ENCODE measurements around the gene TEK. TPM values are rescaled to one million over a fixed set of nuclear protein-coding genes. Genes with fewer than 3 reads are reported as not detected.

Gene TEK
- total RNA-seq, 4 donors from 2014 or later, result 4.4 to 25.3 (median 13.2) TPM

DNA sequence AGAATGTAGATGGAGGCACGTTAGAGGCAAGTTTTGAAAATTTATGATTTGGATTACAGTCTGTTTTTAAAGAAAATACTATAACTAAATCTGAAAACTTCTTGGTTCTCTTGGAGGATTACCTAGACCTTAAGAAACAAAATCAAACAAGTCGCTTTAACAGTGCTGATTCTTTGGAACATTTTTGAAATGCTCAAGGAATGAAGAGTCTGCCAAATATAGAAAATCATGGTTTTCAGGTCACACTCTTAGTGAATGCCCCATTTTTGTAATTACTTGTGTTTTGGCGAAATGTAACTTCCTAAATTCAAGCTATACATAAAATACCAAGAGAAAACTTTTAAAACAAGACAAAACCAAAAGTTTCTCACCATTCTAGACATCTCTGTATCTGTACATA is 94.8 kb downstream of the TEK start:
- 62 to 65% methylated on average over 2 to 3 of the region's 3 CpGs for WGBS, 2 donors (ENCODE audit: low coverage in 1 of 2)
- TF ChIP-seq, protein P1, sequence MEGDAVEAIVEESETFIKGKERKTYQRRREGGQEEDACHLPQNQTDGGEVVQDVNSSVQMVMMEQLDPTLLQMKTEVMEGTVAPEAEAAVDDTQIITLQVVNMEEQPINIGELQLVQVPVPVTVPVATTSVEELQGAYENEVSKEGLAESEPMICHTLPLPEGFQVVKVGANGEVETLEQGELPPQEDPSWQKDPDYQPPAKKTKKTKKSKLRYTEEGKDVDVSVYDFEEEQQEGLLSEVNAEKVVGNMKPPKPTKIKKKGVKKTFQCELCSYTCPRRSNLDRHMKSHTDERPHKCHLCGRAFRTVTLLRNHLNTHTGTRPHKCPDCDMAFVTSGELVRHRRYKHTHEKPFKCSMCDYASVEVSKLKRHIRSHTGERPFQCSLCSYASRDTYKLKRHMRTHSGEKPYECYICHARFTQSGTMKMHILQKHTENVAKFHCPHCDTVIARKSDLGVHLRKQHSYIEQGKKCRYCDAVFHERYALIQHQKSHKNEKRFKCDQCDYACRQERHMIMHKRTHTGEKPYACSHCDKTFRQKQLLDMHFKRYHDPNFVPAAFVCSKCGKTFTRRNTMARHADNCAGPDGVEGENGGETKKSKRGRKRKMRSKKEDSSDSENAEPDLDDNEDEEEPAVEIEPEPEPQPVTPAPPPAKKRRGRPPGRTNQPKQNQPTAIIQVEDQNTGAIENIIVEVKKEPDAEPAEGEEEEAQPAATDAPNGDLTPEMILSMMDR (IDR thresholded peaks at IDR 0.05), result no peak
- TF ChIP-seq POLR2A (IDR thresholded peaks at IDR 0.05), result no peak
- Histone ChIP-seq H3K9me3 (no peaks in the 10 kb centered on the region), H3K4me1 (peaks cover 0 to 1% (median 0%) of the 10 kb centered on the region in 3 donors), H3K4me3 (no peak overlapping the region), H3K27ac (no peak overlapping the region), H3K27me3 (no peaks in the 10 kb centered on the region), H3K36me3 (no peaks in the 10 kb centered on the region)
- no peak for ATAC-seq

DNA sequence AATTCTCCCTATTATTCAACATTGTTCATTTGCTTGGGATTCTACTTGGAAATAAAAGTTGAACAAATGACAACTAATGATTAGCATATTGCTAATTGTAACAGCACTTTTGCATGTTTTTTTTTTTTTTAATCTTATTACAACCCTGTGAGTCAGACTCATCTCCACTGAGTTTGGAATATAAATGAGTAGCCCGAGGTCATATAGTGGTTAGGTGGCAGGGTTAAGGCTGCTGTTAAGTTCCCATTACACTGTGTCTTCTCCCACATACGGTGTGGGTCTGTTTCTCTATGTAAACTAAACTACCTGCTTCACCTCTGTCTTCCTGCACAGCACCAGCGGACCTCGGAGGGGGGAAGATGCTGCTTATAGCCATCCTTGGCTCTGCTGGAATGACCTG is 95.6 kb downstream of the TEK start:
- H3K27me3 ChIP-seq, result no peaks in the 10 kb centered on the region
- no peak overlapping the region for H3K27ac ChIP-seq
- H3K4me1 ChIP-seq, result peaks cover 0 to 9% (median 0%) of the 10 kb centered on the region in 3 donors
- ATAC-seq, result no peak
- H3K4me3 ChIP-seq, result no peak overlapping the region
- 82 to 100% methylated on average over 1 to 4 of the region's 4 CpGs for WGBS, 2 donors (ENCODE audit: low coverage in 1 of 2)
- no peak for TF ChIP-seq POLR2A (IDR thresholded peaks at IDR 0.05)
- no peak for TF ChIP-seq EP300 (IDR thresholded peaks at IDR 0.05)
- no peak for TF ChIP-seq POLR2AphosphoS5 (IDR thresholded peaks at IDR 0.05)
- TF ChIP-seq, protein P1 (IDR thresholded peaks at IDR 0.05), result no peak
- no peaks in the 10 kb centered on the region for H3K9me3 ChIP-seq
- no peaks in the 10 kb centered on the region for H3K36me3 ChIP-seq

GRCh38 chr9:27205198-27205597 is 96.2 kb downstream of the TEK start:
- TF ChIP-seq EP300 (IDR thresholded peaks at IDR 0.05) (no peak), POLR2A (IDR thresholded peaks at IDR 0.05) (no peak), POLR2AphosphoS5 (IDR thresholded peaks at IDR 0.05) (no peak)
- TF ChIP-seq, protein P1 (IDR thresholded peaks at IDR 0.05), result no peak
- no peak for ATAC-seq
- no peaks in the 10 kb centered on the region for H3K36me3 ChIP-seq
- H3K27ac ChIP-seq, result no peak overlapping the region
- H3K4me1 ChIP-seq, result peaks cover 0 to 10% (median 0%) of the 10 kb centered on the region in 3 donors
- H3K4me3 ChIP-seq, result no peak overlapping the region
- 81 to 90% methylated on average over 2 of the region's 2 CpGs for WGBS, 2 donors (ENCODE audit: low coverage in 1 of 2)
- no peaks in the 10 kb centered on the region for H3K9me3 ChIP-seq
- H3K27me3 ChIP-seq, result no peaks in the 10 kb centered on the region

DNA sequence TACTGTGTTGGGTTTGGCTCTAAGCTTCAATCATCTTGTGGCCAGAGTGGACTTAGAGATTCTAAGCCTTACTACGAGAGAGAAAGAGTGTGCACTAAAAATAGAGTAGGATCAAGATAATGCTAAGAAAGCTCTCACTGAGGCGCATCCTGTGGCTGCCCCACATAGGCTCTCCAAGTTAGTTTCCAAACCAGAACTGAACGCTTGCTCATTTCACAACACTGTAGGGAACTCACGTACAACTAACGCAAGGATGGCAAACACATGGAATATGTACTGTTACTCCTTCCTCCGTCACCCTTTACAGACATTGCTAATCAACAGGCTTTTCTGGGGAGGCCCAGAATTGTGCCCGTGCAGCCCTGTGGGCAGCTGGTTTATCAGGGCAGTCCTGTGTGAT is 97.0 kb downstream of the TEK start:
- no peaks in the 10 kb centered on the region for H3K36me3 ChIP-seq
- no peaks in the 10 kb centered on the region for H3K9me3 ChIP-seq
- ATAC-seq, result no peak
- H3K27me3 ChIP-seq, result no peaks in the 10 kb centered on the region
- peaks cover 0 to 10% (median 0%) of the 10 kb centered on the region in 3 donors for H3K4me1 ChIP-seq
- no peak overlapping the region for H3K27ac ChIP-seq
- no peak overlapping the region for H3K4me3 ChIP-seq
- WGBS, 2 donors (ENCODE audit: low coverage in 1 of 2), result 87% methylated on average over 3 to 7 of the region's 7 CpGs
- TF ChIP-seq POLR2AphosphoS5 (IDR thresholded peaks at IDR 0.05), result no peak
- no peak for TF ChIP-seq EP300 (IDR thresholded peaks at IDR 0.05)
- TF ChIP-seq, protein P1 (IDR thresholded peaks at IDR 0.05), result no peak
- TF ChIP-seq POLR2A (IDR thresholded peaks at IDR 0.05), result no peak

DNA sequence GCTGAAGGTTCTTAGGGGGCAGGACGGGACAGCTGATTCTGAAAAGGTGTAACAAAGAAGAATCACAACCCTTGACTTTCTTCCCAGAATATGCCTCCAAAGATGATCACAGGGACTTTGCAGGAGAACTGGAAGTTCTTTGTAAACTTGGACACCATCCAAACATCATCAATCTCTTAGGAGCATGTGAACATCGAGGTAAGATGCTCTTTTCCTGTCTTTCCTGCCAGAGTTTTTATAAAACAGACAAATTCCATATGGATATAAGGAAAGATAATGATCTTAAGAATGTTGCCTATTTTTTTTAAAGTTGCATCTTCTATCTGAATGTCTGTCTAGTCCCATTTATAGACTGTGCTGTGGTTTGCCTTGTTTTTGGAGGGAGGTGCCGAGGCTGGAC is 100.0 kb downstream of the TEK start:
- Histone ChIP-seq H3K4me1 (peaks cover 0 to 10% (median 0%) of the 10 kb centered on the region in 3 donors), H3K9me3 (no peaks in the 10 kb centered on the region), H3K27me3 (no peaks in the 10 kb centered on the region), H3K36me3 (no peaks in the 10 kb centered on the region), H3K4me3 (no peak overlapping the region), H3K27ac (no peak overlapping the region)
- no peak for ATAC-seq
- 33 to 49% methylated on average over 2 to 3 of the region's 3 CpGs for WGBS, 2 donors (ENCODE audit: low coverage in 1 of 2)
- TF ChIP-seq EP300 (IDR thresholded peaks at IDR 0.05), result no peak
- no peak for TF ChIP-seq POLR2A (IDR thresholded peaks at IDR 0.05)
